NT2/D1 (cell line): ENCODE data around the gene PCDHB16.
"Not testable (repeated sequence)": the region's sequence is repeated elsewhere in the genome, so short reads cannot be mapped to it uniquely, and the experiment has no call there.

Experiments used
- DNase-seq: peaks from one replicate; pipeline ENCODE4 v3.0.0-alpha.2; 2011; ENCODE audit warnings: low read depth, low spot score
- H3K27me3 ChIP-seq: 2 replicates; pipeline ENCODE4 v1.6.0; 2011; ENCODE audit warnings: mild to moderate bottlenecking; ENCODE audit not compliant: insufficient read length, insufficient read depth
- H3K36me3 ChIP-seq: 2 replicates; pipeline ENCODE4 v1.6.1; 2011; ENCODE audit warnings: mild to moderate bottlenecking, low read length, mixed read lengths; ENCODE audit not compliant: insufficient read depth, insufficient read length
- H3K4me1 ChIP-seq: 2 replicates; pipeline ENCODE4 v1.5.1; 2011; ENCODE audit not compliant: insufficient read depth, insufficient read length
- H3K4me3 ChIP-seq: 2 replicates; pipeline ENCODE4 v1.5.1; 2011; ENCODE audit warnings: low read depth; ENCODE audit not compliant: insufficient read length
- H3K9ac ChIP-seq: 2 replicates; pipeline ENCODE4 v1.6.0; 2011; ENCODE audit warnings: low read depth; ENCODE audit not compliant: insufficient read length
- H3K9me3 ChIP-seq: 2 replicates; pipeline ENCODE4 v1.5.1; 2011; ENCODE audit warnings: mild to moderate bottlenecking, low read length; ENCODE audit not compliant: insufficient read depth
- SUZ12 ChIP-seq: IDR thresholded peaks from 2 replicates; pipeline ENCODE4 v1.6.1; 2011; ENCODE audit not compliant: insufficient read length, insufficient read depth; ENCODE audit errors: extremely low read depth
- YY1 ChIP-seq: IDR thresholded peaks from 2 replicates; pipeline ENCODE4 v1.6.1; 2011; ENCODE audit not compliant: insufficient read length, insufficient read depth
- ZNF274 ChIP-seq: IDR thresholded peaks from 2 replicates; pipeline ENCODE4 v1.6.1; 2011; ENCODE audit warnings: mild to moderate bottlenecking, low read depth, low read length

The PCDHB16 gene

DNA sequence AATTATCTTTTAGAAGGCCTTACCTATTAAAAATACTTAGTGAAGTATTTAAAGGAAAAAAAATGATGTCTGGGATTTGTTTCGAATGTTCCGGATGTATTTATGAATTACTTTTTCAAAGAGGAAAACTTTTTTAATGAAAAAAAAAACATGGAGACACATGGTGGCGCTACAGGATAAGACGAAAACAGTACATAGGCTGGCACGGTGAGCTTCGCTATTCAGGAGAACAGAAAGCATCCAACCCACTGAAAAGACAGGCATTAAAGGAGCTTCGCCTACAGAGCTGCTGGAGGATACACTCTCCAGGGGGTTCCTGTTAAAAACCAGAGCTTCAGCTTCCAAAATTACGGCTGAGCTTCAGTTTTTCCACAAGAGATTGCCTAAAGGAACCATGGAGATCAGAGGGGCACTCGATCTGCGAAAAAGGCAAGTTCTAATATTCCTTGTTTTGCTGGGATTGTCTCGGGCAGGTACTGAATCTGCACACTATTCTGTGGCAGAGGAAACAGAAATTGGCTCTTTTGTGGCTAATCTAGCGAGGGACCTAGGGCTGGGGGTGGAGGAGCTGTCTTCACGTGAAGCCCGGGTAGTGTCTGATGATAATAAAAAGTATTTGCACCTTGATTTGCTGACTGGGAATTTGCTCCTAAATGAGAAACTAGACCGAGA is 41.1 kb downstream of the PCDHB16 start, which contains the start of gene PCDHB14:
Gene PCDHB14 (plus strand): TSS at position 232 of the 672 bp plus-strand sequence. CDS start 163 bp downstream, at position 395.
- Histone ChIP-seq H3K4me3 (no peak within 1 kb of the TSS), H3K27me3 (no peaks in the 10 kb centered on the region), H3K36me3 (no peaks in the 10 kb centered on the region), H3K4me1 (no peaks in the 10 kb centered on the region), H3K9me3 (no peaks in the 10 kb centered on the region), H3K9ac (no peak within 1 kb of the TSS)
- TF ChIP-seq YY1 = no peak
- TF ChIP-seq SUZ12 = no peak
- no peak for TF ChIP-seq ZNF274
- peak; percentile 27 for DNase-seq

DNA sequence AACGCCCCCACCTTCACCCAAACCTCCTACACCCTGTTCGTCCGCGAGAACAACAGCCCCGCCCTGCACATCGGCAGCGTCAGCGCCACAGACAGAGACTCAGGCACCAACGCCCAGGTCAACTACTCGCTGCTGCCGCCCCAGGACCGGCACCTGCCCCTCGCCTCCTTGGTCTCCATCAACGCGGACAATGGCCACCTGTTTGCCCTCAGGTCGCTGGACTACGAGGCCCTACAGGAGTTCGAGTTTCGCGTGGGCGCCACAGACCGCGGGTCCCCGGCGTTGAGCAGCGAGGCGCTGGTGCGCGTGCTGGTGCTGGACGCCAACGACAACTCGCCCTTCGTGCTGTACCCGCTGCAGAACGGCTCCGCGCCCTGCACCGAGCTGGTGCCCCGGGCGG is 42.7 kb downstream of the PCDHB16 start:
- H3K36me3 ChIP-seq, H3K4me3 ChIP-seq, H3K9ac ChIP-seq, H3K4me1 ChIP-seq, DNase-seq, H3K9me3 ChIP-seq, H3K27me3 ChIP-seq: not testable (repeated sequence)

DNA sequence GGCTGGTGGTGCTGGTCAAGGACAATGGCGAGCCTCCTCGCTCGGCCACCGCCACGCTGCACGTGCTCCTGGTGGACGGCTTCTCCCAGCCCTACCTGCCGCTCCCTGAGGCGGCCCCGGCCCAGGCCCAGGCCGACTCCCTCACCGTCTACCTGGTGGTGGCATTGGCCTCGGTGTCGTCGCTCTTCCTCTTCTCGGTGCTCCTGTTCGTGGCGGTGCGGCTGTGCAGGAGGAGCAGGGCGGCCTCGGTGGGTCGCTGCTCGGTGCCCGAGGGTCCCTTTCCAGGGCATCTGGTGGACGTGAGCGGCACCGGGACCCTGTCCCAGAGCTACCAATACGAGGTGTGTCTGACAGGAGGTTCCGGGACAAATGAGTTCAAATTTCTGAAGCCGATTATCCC is 43.2 kb downstream of the PCDHB16 start:
- H3K4me3 ChIP-seq, H3K36me3 ChIP-seq, H3K4me1 ChIP-seq, H3K9ac ChIP-seq, H3K27me3 ChIP-seq, DNase-seq, H3K9me3 ChIP-seq: not testable (repeated sequence)

DNA sequence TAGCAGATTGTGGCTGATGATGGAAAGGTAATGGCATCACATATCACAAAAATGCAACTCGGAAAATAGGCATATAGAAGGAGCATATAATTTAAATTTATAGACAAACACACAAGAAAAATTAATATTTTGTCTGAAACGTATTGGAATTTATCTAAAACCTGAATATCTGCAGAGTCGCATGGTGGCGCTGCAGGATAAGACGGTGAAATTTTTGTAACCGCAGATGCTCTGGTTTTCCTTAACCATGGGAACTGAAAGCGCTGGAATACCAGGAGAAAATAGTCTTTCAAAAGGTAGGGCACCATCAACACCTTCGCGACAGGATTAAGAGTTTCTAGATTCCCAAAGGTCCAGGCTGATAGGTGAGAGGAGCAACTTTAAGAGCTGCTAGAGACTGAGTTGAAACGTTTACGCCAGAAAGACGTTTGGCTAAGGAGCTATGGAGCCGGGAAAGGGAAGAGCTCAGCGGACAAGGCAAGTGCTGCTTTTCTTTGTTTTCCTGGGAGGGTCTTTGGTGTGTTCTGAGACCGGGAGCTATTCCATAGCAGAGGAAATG is 52.0 kb downstream of the PCDHB16 start:
- no peaks in the 10 kb centered on the region for H3K36me3 ChIP-seq
- no peak for DNase-seq
- peaks cover 7% of the 10 kb centered on the region; the same call in 1 of the 2 replicates for H3K9me3 ChIP-seq
- H3K4me1 ChIP-seq = no peaks in the 10 kb centered on the region
- no peak overlapping the region for H3K9ac ChIP-seq
- TF ChIP-seq ZNF274 = no peak
- no peak for TF ChIP-seq SUZ12
- no peak for TF ChIP-seq YY1
- no peak overlapping the region for H3K4me3 ChIP-seq
- no peaks in the 10 kb centered on the region for H3K27me3 ChIP-seq
